H1 (cell line): Measurements from ENCODE around the gene GTF2B.

Experiments
- BRCA1 ChIP-seq: IDR thresholded peaks from 2 replicates; pipeline ENCODE4 v1.6.1; 2012; ENCODE audit warnings: low read depth, low read length, improper control_type of control experiment
- CTCF ChIP-seq, 3 experiments: IDR thresholded peaks; 1 replicate in 2 of 3; 2 replicates in 1 of 3; pipeline versions ENCODE4 v1.5.1 to v1.6.1; 2011; ENCODE audit warnings: low read length in 3 of 3, mild to moderate bottlenecking in 3 of 3, inconsistent platforms in 2 of 3, low read depth in 1 of 3, moderate library complexity in 1 of 3; ENCODE audit not compliant: insufficient read depth in 1 of 3; ENCODE audit errors: control extremely low read depth in 1 of 3
- HDAC2 ChIP-seq, 2 experiments: fragments of 300-600 bp in 1 of 2; sonication (generic) in 1 of 2; IDR thresholded peaks; 2 replicates each; pipeline ENCODE4 v1.6.1; 2011 to 2012; ENCODE audit warnings: low read depth in 2 of 2, low read length in 2 of 2, mild to moderate bottlenecking in 2 of 2, moderate library complexity in 2 of 2, borderline replicate concordance in 1 of 2, inconsistent platforms in 1 of 2
- SP2 ChIP-seq: IDR thresholded peaks from 2 replicates; pipeline ENCODE4 v1.6.1; 2012; ENCODE audit warnings: mild to moderate bottlenecking, low read length, inconsistent platforms

GRCh38 chr1:88890791-88891317 is 513 bp downstream of the GTF2B start:
- TF ChIP-seq BRCA1 = no peak
- no peak for TF ChIP-seq SP2
- TF ChIP-seq CTCF (IDR thresholded peaks at IDR 0.05; ENCODE audit: control extremely low read depth in 1 of 3, insufficient read depth in 1 of 3, low read depth in 1 of 3, low read length in 3 of 3) = no peak
- no peak for TF ChIP-seq HDAC2 (IDR thresholded peaks at IDR 0.05; ENCODE audit: borderline replicate concordance in 1 of 2, low read depth in 2 of 2, low read length in 2 of 2)
